ENCODE results near the gene CLDND2. TPM values are rescaled to one million over a fixed set of nuclear protein-coding genes. Genes with fewer than 3 reads are reported as not detected.
A peak's percentile ranks its signal among the peaks of the same experiment; 100 is the strongest.

The CLDND2 gene
- total and polyA plus RNA-seq, 2 of the 8 experiments (the other 6 are each of a cell fraction or from before 2014, with no cell fraction given): 0.21 to 0.56 TPM

DNA sequence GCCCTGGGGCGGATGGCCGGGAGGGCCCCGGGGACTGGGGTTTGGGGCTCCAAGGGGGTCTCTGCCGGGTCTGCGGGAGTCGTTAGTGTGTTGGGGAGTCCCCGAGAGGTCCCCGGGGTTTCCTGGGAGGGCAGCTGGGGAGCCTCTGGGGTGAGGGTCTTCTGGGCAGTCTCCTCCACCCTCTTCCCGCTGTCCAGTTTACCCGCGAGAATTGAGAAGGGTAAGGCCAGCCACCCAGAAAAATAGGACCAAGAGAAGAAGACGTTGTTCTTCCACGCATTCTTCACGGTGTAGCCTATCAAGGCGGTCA is 1.6 kb downstream of the CLDND2 start:
- Histone ChIP-seq H2BK5ac (ENCODE audit: low read depth, low read length) (peak overlapping the region; percentile 91; the same call in 1 of the 2 replicates), H2AK5ac (ENCODE audit: low read depth, low read length) (no peak overlapping the region), H4K91ac (replicated peaks; ENCODE audit: insufficient read length, low read length) (peak overlapping the region; percentile 100), H2AFZ (ENCODE audit: low read length) (no peak overlapping the region), H3K36me3 (ENCODE audit: control insufficient read depth in 2 of 4, insufficient read depth in 4 of 4, low read length in 3 of 4) (no peaks in the 10 kb centered on the region), H3K14ac (ENCODE audit: insufficient read length) (no peak overlapping the region), H3K27ac (ENCODE audit: low read depth, low read length) (no peak overlapping the region), H4K8ac (ENCODE audit: extremely low read depth, insufficient read depth, low read length) (no peak overlapping the region; the same call in 1 of the 2 replicates), H3K4me1 (replicated peaks in 1 of 4; ENCODE audit: control insufficient read depth in 3 of 4, insufficient read depth in 4 of 4, low read length in 3 of 4) (peaks cover 2 to 18% (median 11%) of the 10 kb centered on the region in 4 experiments), H3K18ac (ENCODE audit: extremely low read depth, low read length) (peak overlapping the region; percentile 96; the same call in 1 of the 2 replicates), H2BK20ac (ENCODE audit: low read length) (no peak overlapping the region), H3K23ac (ENCODE audit: insufficient read length) (no peak overlapping the region), H2BK120ac (replicated peaks; ENCODE audit: low read depth, low read length) (no peak overlapping the region), H4K20me1 (replicated peaks in 1 of 2; ENCODE audit: control insufficient read depth in 1 of 2, insufficient read depth in 2 of 2, low read length in 2 of 2) (no peaks in the 10 kb centered on the region), H3K79me1 (ENCODE audit: low read depth, low read length) (no peaks in the 10 kb centered on the region), H2BK15ac (ENCODE audit: low read length) (no peak overlapping the region), H3K79me2 (ENCODE audit: control insufficient read depth in 1 of 2, insufficient read depth in 2 of 2, low read length in 2 of 2) (no peaks in the 10 kb centered on the region), H3K4me3 (ENCODE audit: extremely low read depth in 1 of 4, insufficient read depth in 2 of 4, low read depth in 3 of 4, low read length in 4 of 4) (peak overlapping the region; percentile 79 to 97 (median 90)), H3K4ac (replicated peaks; ENCODE audit: insufficient read length, low read depth, low read length) (peak overlapping the region; percentile 89), H3K9ac (replicated peaks in 1 of 4; ENCODE audit: extremely low read depth in 1 of 4, low read depth in 3 of 4, low read length in 3 of 4) (peak overlapping the region in 3 of 4 experiments; percentile 64 to 72 (median 68); a peak in 5 of 7 replicates), H4K5ac (ENCODE audit: insufficient read length, low read depth, low read length) (no peak overlapping the region), H3K23me2 (ENCODE audit: low read depth, low read length) (peaks cover 18% of the 10 kb centered on the region), H3K4me2 (ENCODE audit: insufficient read depth in 1 of 2, low read depth in 2 of 2, low read length in 2 of 2) (peak overlapping the region; percentile 75 to 87), H3K27me3 (replicated peaks in 1 of 4; ENCODE audit: control insufficient read depth in 3 of 4, extremely low read depth in 1 of 4, insufficient read depth in 3 of 4, low read length in 3 of 4) (no peaks in the 10 kb centered on the region), H2BK12ac (ENCODE audit: low read depth, low read length) (no peak overlapping the region), H3K9me3 (ENCODE audit: insufficient read depth in 2 of 2, low read depth in 1 of 2, low read length in 1 of 2) (no peaks in the 10 kb centered on the region), H3K56ac (replicated peaks; ENCODE audit: insufficient read length, low read depth, low read length) (peak overlapping the region; percentile 79)
- ChIA-PET POLR2A (ENCODE audit: partially characterized antibody) (interaction anchor here (1.0 to 1.7 kb wide), 9 partner anchors 10 to 73 kb away, joined by 3 to 9 read pairs (median 4); partner anchors contain the start of genes C19orf84 and VSIG10L), CTCF (ENCODE audit: partially characterized antibody) (interaction anchor here (0.9 to 2.1 kb wide), 8 partner anchors 11 to 71 kb away, joined by 3 to 7 read pairs (median 4); no protein-coding TSS in a partner anchor)
- TF ChIP-seq CTBP2 (IDR thresholded peaks at IDR 0.05; ENCODE audit: borderline replicate concordance, insufficient read depth, insufficient read length, low read length) (no peak), POLR2A (IDR thresholded peaks at IDR 0.05; ENCODE audit: control extremely low read depth in 1 of 2, low read depth in 2 of 2, low read length in 2 of 2) (0 out of 3 replicates have a peak, but pooled peaks of 1 of the 2 experiments have one; percentile 7)
- FAIRE-seq (no peak), DNase-seq (ENCODE audit: low read depth in 1 of 2, low spot score in 2 of 2) (no peak)
- WGBS, 2 experiments (ENCODE audit: extremely low coverage in 1 of 2, insufficient coverage in 1 of 2, insufficient read length in 1 of 2, insufficient replicate concordance in 2 of 2, low coverage in 1 of 2, low lambda C conversion rate in 2 of 2, missing lambda C conversion rate in 1 of 2): 0% methylated on average over 7 of the region's 15 CpGs; no CpG with 5 or more reads in 1 of the 2 experiments

All from H1 (cell line).